Measurements from ENCODE around the gene KANSL1L.

GRCh38 chr2:210046851-210047500 is 124.2 kb downstream of the KANSL1L start:
- TF ChIP-seq, protein P1, sequence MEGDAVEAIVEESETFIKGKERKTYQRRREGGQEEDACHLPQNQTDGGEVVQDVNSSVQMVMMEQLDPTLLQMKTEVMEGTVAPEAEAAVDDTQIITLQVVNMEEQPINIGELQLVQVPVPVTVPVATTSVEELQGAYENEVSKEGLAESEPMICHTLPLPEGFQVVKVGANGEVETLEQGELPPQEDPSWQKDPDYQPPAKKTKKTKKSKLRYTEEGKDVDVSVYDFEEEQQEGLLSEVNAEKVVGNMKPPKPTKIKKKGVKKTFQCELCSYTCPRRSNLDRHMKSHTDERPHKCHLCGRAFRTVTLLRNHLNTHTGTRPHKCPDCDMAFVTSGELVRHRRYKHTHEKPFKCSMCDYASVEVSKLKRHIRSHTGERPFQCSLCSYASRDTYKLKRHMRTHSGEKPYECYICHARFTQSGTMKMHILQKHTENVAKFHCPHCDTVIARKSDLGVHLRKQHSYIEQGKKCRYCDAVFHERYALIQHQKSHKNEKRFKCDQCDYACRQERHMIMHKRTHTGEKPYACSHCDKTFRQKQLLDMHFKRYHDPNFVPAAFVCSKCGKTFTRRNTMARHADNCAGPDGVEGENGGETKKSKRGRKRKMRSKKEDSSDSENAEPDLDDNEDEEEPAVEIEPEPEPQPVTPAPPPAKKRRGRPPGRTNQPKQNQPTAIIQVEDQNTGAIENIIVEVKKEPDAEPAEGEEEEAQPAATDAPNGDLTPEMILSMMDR (conservative IDR thresholded peaks at IDR 0.05), result no peak
- TF ChIP-seq EZH2 (IDR thresholded peaks at IDR 0.05; ENCODE audit: low read depth), result no peak

Measured in PC-9 (cell line).